ENCODE data around the gene ZNF408. TPM values are rescaled to one million over a fixed set of nuclear protein-coding genes. Genes with fewer than 3 reads are reported as not detected.

The ZNF408 gene
- total and polyA plus RNA-seq, 2 of the 13 experiments (the other 11 are each of a cell fraction or from before 2014, with no cell fraction given): 11.2 to 12.5 TPM

DNA sequence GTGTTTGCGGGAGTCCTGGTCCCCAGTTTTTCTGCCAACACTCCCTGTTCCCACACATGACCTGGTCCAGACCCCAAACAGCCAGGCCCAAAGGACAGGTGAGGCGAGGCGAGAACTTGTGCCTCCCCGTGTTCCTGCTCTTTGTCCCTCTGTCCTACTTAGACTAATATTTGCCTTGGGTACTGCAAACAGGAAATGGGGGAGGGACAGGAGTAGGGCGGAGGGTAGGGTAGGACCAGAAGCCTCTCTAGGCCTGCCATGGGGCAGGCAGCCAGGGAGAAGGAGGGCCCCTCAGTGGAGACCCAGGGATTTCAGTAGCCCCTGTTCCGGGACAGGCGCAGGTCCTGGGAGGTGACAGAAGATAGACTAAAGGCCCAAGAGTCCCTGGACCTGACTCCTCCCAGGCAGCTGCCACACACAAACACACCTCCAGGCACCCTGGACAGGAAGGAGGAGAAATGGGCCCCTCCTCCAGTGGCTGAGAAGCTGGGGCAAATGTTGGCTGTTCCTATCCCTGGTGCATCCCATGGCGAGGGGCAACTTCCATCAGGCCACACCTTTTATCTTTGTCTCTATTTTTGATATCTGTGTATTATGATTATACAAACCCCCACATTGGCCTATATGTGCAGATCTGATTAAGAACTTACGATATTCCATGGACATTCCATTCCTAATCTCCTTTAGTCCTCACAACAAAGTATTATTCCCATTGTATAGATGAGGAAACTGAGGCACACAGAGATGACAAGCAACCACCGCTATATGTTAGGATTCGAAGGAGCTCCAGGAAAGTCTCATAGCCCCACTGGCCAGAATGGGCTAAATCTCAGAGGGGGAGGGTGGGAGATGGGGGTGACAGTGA, 17.6 kb downstream of the ZNF408 start (continued):
- TF ChIP-seq ARID4A (CRISPR knock-in tag; IDR thresholded peaks at IDR 0.05; ENCODE audit: borderline replicate concordance): peak; percentile 73
- TF ChIP-seq THAP7 (CRISPR knock-in tag; IDR thresholded peaks at IDR 0.05): peak; percentile 47; the same call in 1 of the 2 replicates
- TF ChIP-seq MXI1 (IDR thresholded peaks at IDR 0.05; ENCODE audit: borderline replicate concordance, low read depth, low read length): peak; percentile 46; the same call in 1 of the 3 replicates
- TF ChIP-seq, protein P1, sequence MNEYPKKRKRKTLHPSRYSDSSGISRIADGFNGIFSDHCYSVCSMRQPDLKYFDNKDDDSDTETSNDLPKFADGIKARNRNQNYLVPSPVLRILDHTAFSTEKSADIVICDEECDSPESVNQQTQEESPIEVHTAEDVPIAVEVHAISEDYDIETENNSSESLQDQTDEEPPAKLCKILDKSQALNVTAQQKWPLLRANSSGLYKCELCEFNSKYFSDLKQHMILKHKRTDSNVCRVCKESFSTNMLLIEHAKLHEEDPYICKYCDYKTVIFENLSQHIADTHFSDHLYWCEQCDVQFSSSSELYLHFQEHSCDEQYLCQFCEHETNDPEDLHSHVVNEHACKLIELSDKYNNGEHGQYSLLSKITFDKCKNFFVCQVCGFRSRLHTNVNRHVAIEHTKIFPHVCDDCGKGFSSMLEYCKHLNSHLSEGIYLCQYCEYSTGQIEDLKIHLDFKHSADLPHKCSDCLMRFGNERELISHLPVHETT (CRISPR knock-in tag; conservative IDR thresholded peaks at IDR 0.05): peak; percentile 57; the same call in 1 of the 2 replicates
- no peak for TF ChIP-seq RFX3 (CRISPR knock-in tag; IDR thresholded peaks at IDR 0.05)
- no peak for TF ChIP-seq HNRNPUL1 (IDR thresholded peaks at IDR 0.05; ENCODE audit: low read depth, low read length)
- peak; percentile 77; the same call in 1 of the 2 replicates for TF ChIP-seq BRD4 (CRISPR knock-in tag; IDR thresholded peaks at IDR 0.05)
- no peak for TF ChIP-seq ZBTB4 (CRISPR knock-in tag; IDR thresholded peaks at IDR 0.05; ENCODE audit: borderline replicate concordance)
- TF ChIP-seq, protein P2, sequence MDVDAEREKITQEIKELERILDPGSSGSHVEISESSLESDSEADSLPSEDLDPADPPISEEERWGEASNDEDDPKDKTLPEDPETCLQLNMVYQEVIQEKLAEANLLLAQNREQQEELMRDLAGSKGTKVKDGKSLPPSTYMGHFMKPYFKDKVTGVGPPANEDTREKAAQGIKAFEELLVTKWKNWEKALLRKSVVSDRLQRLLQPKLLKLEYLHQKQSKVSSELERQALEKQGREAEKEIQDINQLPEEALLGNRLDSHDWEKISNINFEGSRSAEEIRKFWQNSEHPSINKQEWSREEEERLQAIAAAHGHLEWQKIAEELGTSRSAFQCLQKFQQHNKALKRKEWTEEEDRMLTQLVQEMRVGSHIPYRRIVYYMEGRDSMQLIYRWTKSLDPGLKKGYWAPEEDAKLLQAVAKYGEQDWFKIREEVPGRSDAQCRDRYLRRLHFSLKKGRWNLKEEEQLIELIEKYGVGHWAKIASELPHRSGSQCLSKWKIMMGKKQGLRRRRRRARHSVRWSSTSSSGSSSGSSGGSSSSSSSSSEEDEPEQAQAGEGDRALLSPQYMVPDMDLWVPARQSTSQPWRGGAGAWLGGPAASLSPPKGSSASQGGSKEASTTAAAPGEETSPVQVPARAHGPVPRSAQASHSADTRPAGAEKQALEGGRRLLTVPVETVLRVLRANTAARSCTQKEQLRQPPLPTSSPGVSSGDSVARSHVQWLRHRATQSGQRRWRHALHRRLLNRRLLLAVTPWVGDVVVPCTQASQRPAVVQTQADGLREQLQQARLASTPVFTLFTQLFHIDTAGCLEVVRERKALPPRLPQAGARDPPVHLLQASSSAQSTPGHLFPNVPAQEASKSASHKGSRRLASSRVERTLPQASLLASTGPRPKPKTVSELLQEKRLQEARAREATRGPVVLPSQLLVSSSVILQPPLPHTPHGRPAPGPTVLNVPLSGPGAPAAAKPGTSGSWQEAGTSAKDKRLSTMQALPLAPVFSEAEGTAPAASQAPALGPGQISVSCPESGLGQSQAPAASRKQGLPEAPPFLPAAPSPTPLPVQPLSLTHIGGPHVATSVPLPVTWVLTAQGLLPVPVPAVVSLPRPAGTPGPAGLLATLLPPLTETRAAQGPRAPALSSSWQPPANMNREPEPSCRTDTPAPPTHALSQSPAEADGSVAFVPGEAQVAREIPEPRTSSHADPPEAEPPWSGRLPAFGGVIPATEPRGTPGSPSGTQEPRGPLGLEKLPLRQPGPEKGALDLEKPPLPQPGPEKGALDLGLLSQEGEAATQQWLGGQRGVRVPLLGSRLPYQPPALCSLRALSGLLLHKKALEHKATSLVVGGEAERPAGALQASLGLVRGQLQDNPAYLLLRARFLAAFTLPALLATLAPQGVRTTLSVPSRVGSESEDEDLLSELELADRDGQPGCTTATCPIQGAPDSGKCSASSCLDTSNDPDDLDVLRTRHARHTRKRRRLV (CRISPR knock-in tag; IDR thresholded peaks at IDR 0.05): no peak
- peak; percentile 84 for TF ChIP-seq ZFY (CRISPR knock-in tag; IDR thresholded peaks at IDR 0.05)
- no peak for TF ChIP-seq CREB1 (IDR thresholded peaks at IDR 0.05)
- peak; percentile 62; the same call in 1 of the 2 replicates for TF ChIP-seq CREB1 (CRISPR knock-in tag; IDR thresholded peaks at IDR 0.05)
- no peak; the same call in 1 of the 2 replicates for TF ChIP-seq CBX5 (CRISPR knock-in tag; IDR thresholded peaks at IDR 0.05; ENCODE audit: borderline replicate concordance)
